K562 (cell line): ENCODE measurements around the gene HACL1. TPM values are rescaled to one million over a fixed set of nuclear protein-coding genes. Genes with fewer than 3 reads are reported as not detected.

Source experiments
- ARID3B ChIP-seq: fragments of 250-450 bp; sonication (Bioruptor Pico); IDR thresholded peaks from 2 replicates; pipeline ENCODE4 v1.4.0; 2020; ENCODE audit warnings: borderline replicate concordance
- BMI1 ChIP-seq: fragments of 150-350 bp; IDR thresholded peaks from 2 replicates; pipeline ENCODE4 v1.6.1; 2014; ENCODE audit warnings: low read length
- CAMTA2 ChIP-seq: fragments of 250-450 bp; sonication (Bioruptor Pico); conservative IDR thresholded peaks from 2 replicates; pipeline ENCODE4 v1.5.1; 2022
- CHD2 ChIP-seq: IDR thresholded peaks from 2 replicates; pipeline ENCODE4 v1.6.1; 2011; ENCODE audit warnings: low read depth, low read length
- CHD4 ChIP-seq: fragments of 200-600 bp; sonication (generic); IDR thresholded peaks from 3 replicates; pipeline ENCODE4 v1.6.1; 2012; ENCODE audit warnings: low read depth, mild to moderate bottlenecking, mixed read lengths, low read length, inconsistent platforms; ENCODE audit not compliant: insufficient read depth, insufficient replicate concordance, poor library complexity, severe bottlenecking
- CXXC5 ChIP-seq: fragments of 250-450 bp; sonication (Bioruptor Pico); IDR thresholded peaks from 2 replicates; pipeline ENCODE4 v1.8.0; 2022; ENCODE audit warnings: inconsistent platforms, mild to moderate bottlenecking, moderate library complexity
- E2F6 ChIP-seq, 2 experiments: IDR thresholded peaks; 2 replicates each; pipeline ENCODE4 v1.6.1; 2011; ENCODE audit warnings: borderline replicate concordance in 1 of 2, control low read depth in 1 of 2, low read depth in 1 of 2, low read length in 1 of 2, mild to moderate bottlenecking in 1 of 2, mixed read lengths in 1 of 2, moderate library complexity in 1 of 2; ENCODE audit not compliant: insufficient read depth in 1 of 2, insufficient read length in 1 of 2, poor library complexity in 1 of 2, severe bottlenecking in 1 of 2; ENCODE audit errors: extremely low read depth in 1 of 2
- HDAC8 ChIP-seq: fragments of 450-650 bp; IDR thresholded peaks from 2 replicates; pipeline ENCODE4 v1.6.1; 2016; ENCODE audit warnings: mild to moderate bottlenecking, missing genetic modification characterization, moderate library complexity, missing compliant biosample characterization
- HNRNPH1 ChIP-seq: fragments of 200-400 bp; formaldehyde crosslinking; optimal IDR thresholded peaks from 2 replicates; pipeline ENCODE3; 2017; ENCODE audit warnings: low read depth, mild to moderate bottlenecking, low read length, moderate library complexity
- MLLT1 ChIP-seq, 2 experiments: fragments of 450-650 bp; IDR thresholded peaks; 2 replicates each; pipeline ENCODE4 v1.6.1; 2016
- NCOA2 ChIP-seq, 2 experiments: fragments of 450-650 bp; IDR thresholded peaks; 2 replicates each; pipeline ENCODE4 v1.6.1; 2018; ENCODE audit warnings: mild to moderate bottlenecking in 2 of 2, moderate library complexity in 1 of 2; ENCODE audit not compliant: partially characterized antibody in 2 of 2
- NR2C2 ChIP-seq, 2 experiments: fragments of 200-800 bp in 1 of 2; sonication (Bioruptor generic) in 1 of 2; sonication (generic) in 1 of 2; formaldehyde crosslinking in 1 of 2; IDR thresholded peaks; 2 replicates each; pipeline versions ENCODE4 v1.6.1 to v1.8.0; 2016 to 2022; ENCODE audit warnings: mild to moderate bottlenecking in 1 of 2, missing compliant biosample characterization in 1 of 2, missing genetic modification characterization in 1 of 2, missing genetic modification reagents in 1 of 2
- ZKSCAN1 ChIP-seq: fragments of 150-350 bp; IDR thresholded peaks from 2 replicates; pipeline ENCODE4 v1.6.1; 2016; ENCODE audit warnings: low read depth, low read length
- ZNF140 ChIP-seq: fragments of 250-450 bp; sonication (Bioruptor Pico); IDR thresholded peaks from 2 replicates; pipeline ENCODE4 v1.8.0; 2021; ENCODE audit warnings: moderate library complexity, mild to moderate bottlenecking, inconsistent platforms
- ZNF165 ChIP-seq: fragments of 250-450 bp; sonication (Bioruptor Pico); IDR thresholded peaks from 2 replicates; pipeline ENCODE4 v1.4.0; 2020; ENCODE audit warnings: borderline replicate concordance
- ZNF175 ChIP-seq: fragments of 200-800 bp; sonication (Bioruptor generic); IDR thresholded peaks from 2 replicates; pipeline ENCODE4 v1.6.1; 2016; ENCODE audit warnings: low read depth, mild to moderate bottlenecking, missing genetic modification characterization, missing compliant biosample characterization
- ZNF830 ChIP-seq: fragments of 250-450 bp; sonication (Bioruptor Pico); IDR thresholded peaks from 2 replicates; pipeline ENCODE4 v1.5.0; 2021; ENCODE audit warnings: mild to moderate bottlenecking
- polyA plus RNA-seq, 8 experiments: library from polyadenylated mRNA; depleted of rRNA in 4 of 8; stranded (reverse) in 5 of 8; unstranded in 3 of 8; fragments of >200 nt; fragmentation: Nextera tagmentation in 2 of 8; fragmentation: Illumina TruSeq in 1 of 8; extraction: Ambion mirVana in 2 of 8; extraction: Trizol in 1 of 8; gene quantifications; 2 replicates each; pipeline versions ENCODE4 v1.2.1 to v1.2.3, GENCODE V29; 2011 to 2014; ENCODE audit warnings: inconsistent platforms in 1 of 8, missing spikeins in 1 of 8
- total RNA-seq, 7 experiments: library from RNA; depleted of rRNA in 6 of 7; stranded (reverse); fragments of >200 nt in 6 of 7; fragmentation: Illumina TruSeq in 2 of 7; extraction: Trizol in 2 of 7; gene quantifications; 2 replicates each; pipeline versions ENCODE4 v1.2.1 to v1.2.3, GENCODE V29; 2011 to 2021; ENCODE audit warnings: low replicate concordance in 1 of 7
- TF ChIP-seq, protein P1 (sequence below): IDR thresholded peaks from 2 replicates; pipeline ENCODE4 v1.6.1; 2016; ENCODE audit warnings: missing genetic modification characterization, missing compliant biosample characterization
- TF ChIP-seq, protein P2 (sequence below): IDR thresholded peaks from 3 replicates; pipeline ENCODE4 v1.6.1; 2011; ENCODE audit warnings: borderline replicate concordance, mild to moderate bottlenecking; ENCODE audit not compliant: insufficient read length, insufficient read depth

HACL1 gene
- total and polyA plus RNA-seq, 9 of the 15 experiments (the other 6 are each of a cell fraction or from before 2014, with no cell fraction given): 18.9 to 61.5 (median 30.5) TPM

DNA sequence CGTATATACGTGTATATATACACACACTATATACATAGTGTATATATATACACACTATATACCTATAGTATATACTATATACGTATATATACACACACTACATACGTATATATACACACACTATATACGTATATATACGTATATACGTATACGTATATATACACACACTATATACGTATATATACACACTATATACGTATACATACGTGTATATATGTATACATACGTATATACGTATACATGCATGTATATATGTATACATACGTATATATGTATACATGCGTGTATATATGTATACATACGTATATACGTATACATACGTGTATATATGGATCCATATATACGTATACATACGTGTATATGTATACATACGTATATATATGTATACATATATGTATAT is 9.4 kb downstream of the HACL1 start (continued):
- TF ChIP-seq E2F6 (IDR thresholded peaks at IDR 0.05; ENCODE audit: borderline replicate concordance in 1 of 2, extremely low read depth in 1 of 2, insufficient read depth in 1 of 2, insufficient read length in 1 of 2, low read depth in 1 of 2, low read length in 1 of 2, poor library complexity in 1 of 2, severe bottlenecking in 1 of 2) (no peak), NCOA2 (IDR thresholded peaks at IDR 0.05; ENCODE audit: partially characterized antibody in 2 of 2) (no peak), MLLT1 (IDR thresholded peaks at IDR 0.05) (no peak), HDAC8 (tag) (peak; percentile 79), ZNF830 (CRISPR knock-in tag) (peak; percentile 64; the same call in 1 of the 2 replicates), CHD4 (no peak), CAMTA2 (peak; percentile 97; the same call in 1 of the 2 replicates), BMI1 (no peak), ZNF165 (peak; percentile 95), NR2C2 (CRISPR knock-in tag; IDR thresholded peaks at IDR 0.05) (no peak), NR2C2 (tag; IDR thresholded peaks at IDR 0.05) (no peak), CXXC5 (CRISPR knock-in tag) (no peak), ZNF140 (CRISPR knock-in tag) (peak; percentile 98), ZNF175 (CRISPR knock-in tag) (no peak), ZKSCAN1 (no peak), HNRNPH1 (no peak), ARID3B (CRISPR knock-in tag) (peak; percentile 68; the same call in 1 of the 2 replicates), CHD2 (no peak)
- TF ChIP-seq, protein P1, sequence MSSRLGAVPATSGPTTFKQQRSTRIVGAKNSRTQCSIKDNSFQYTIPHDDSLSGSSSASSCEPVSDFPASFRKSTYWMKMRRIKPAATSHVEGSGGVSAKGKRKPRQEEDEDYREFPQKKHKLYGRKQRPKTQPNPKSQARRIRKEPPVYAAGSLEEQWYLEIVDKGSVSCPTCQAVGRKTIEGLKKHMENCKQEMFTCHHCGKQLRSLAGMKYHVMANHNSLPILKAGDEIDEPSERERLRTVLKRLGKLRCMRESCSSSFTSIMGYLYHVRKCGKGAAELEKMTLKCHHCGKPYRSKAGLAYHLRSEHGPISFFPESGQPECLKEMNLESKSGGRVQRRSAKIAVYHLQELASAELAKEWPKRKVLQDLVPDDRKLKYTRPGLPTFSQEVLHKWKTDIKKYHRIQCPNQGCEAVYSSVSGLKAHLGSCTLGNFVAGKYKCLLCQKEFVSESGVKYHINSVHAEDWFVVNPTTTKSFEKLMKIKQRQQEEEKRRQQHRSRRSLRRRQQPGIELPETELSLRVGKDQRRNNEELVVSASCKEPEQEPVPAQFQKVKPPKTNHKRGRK (tag): no peak
- TF ChIP-seq, protein P2, sequence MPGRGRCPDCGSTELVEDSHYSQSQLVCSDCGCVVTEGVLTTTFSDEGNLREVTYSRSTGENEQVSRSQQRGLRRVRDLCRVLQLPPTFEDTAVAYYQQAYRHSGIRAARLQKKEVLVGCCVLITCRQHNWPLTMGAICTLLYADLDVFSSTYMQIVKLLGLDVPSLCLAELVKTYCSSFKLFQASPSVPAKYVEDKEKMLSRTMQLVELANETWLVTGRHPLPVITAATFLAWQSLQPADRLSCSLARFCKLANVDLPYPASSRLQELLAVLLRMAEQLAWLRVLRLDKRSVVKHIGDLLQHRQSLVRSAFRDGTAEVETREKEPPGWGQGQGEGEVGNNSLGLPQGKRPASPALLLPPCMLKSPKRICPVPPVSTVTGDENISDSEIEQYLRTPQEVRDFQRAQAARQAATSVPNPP: no peak
